ENCODE measurements around the gene ZNF107.

DNA sequence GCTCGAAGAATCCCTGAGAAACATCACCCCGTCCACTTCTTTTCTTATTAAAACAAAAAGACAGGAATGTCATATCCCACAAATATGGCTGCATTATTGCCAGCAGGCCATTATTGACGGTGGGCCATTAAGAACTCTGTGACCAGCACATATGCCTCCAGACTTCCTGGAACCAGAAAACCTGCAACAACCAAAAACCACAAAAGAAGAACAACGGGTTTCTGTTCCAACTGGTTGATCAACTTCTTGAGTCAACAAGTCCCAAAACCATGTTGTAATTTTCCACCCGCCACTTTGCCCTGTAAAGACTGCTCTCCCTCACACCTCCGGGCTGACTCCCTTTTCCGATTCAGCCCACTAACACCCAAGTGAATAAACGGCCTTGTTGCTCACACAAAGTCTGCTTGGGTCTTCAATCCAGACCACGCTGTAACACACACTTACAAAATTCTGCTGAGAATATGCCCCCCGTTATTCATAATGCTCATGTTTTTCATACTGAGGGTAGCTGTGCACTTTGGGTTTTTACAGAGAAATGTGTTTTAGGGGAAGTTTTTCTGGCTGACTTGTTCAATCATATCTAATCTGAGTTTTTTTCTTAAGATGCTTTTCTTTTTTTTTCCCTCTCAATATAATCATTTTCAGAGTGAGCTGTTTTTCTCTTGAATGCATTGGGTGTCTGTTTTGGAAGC lies 20.7 kb downstream of the ZNF107 start:
- TF ChIP-seq, protein P1, sequence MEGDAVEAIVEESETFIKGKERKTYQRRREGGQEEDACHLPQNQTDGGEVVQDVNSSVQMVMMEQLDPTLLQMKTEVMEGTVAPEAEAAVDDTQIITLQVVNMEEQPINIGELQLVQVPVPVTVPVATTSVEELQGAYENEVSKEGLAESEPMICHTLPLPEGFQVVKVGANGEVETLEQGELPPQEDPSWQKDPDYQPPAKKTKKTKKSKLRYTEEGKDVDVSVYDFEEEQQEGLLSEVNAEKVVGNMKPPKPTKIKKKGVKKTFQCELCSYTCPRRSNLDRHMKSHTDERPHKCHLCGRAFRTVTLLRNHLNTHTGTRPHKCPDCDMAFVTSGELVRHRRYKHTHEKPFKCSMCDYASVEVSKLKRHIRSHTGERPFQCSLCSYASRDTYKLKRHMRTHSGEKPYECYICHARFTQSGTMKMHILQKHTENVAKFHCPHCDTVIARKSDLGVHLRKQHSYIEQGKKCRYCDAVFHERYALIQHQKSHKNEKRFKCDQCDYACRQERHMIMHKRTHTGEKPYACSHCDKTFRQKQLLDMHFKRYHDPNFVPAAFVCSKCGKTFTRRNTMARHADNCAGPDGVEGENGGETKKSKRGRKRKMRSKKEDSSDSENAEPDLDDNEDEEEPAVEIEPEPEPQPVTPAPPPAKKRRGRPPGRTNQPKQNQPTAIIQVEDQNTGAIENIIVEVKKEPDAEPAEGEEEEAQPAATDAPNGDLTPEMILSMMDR (IDR thresholded peaks at IDR 0.05): no peak
- TF ChIP-seq EP300 (IDR thresholded peaks at IDR 0.05) (no peak), POLR2A (IDR thresholded peaks at IDR 0.05) (no peak)

Measured in tibial nerve (tissue), 4 donors.